Ovary (tissue), 3 donors: ENCODE data around the gene KIF16B.

Experiments
- CTCF ChIP-seq, 3 donors: fragments of 450-650 bp in 2 of 3; fragments of 200-600 bp in 1 of 3; IDR thresholded peaks; one replicate each; pipeline versions ENCODE4 v1.5.1 to v1.8.0; 2016 to 2022; ENCODE audit warnings: antibody characterized with exemption in 3 of 3, mild to moderate bottlenecking in 1 of 3
- POLR2A ChIP-seq: fragments of 450-650 bp; IDR thresholded peaks from one replicate; pipeline ENCODE4 v1.6.1; 2017; ENCODE audit warnings: antibody characterized with exemption, mild to moderate bottlenecking, moderate library complexity
- donor health status: DM: no; HTN: no; CAD: no.

GRCh38 chr20:16573001-16573965, at the start of gene KIF16B:
- TF ChIP-seq CTCF (IDR thresholded peaks at IDR 0.05): no peak
- TF ChIP-seq POLR2A: peak; percentile 55
